SK-N-SH treated with all-trans-retinoic acid at 6 μM for 48 hours (cell line): ENCODE measurements around the gene RER1.

Source experiments
- ESRRG ChIP-seq: fragments of 250-450 bp; sonication (Bioruptor Pico); IDR thresholded peaks from 2 replicates; pipeline ENCODE4 v1.6.1; 2021; ENCODE audit warnings: mild to moderate bottlenecking
- OSR1 ChIP-seq: fragments of 250-450 bp; sonication (Bioruptor Pico); IDR thresholded peaks from 2 replicates; pipeline ENCODE4 v1.8.0; 2022; ENCODE audit warnings: moderate library complexity, mild to moderate bottlenecking, inconsistent platforms
- PPARA ChIP-seq: fragments of 250-450 bp; sonication (Bioruptor Pico); IDR thresholded peaks from 2 replicates; pipeline ENCODE4 v1.5.0; 2020; ENCODE audit warnings: mild to moderate bottlenecking, borderline replicate concordance
- RARB ChIP-seq: fragments of 250-450 bp; sonication (Bioruptor Pico); IDR thresholded peaks from 2 replicates; pipeline ENCODE4 v1.8.0; 2021; ENCODE audit warnings: mild to moderate bottlenecking, moderate library complexity
- TOX ChIP-seq: fragments of 250-450 bp; sonication (Bioruptor Pico); IDR thresholded peaks from 2 replicates; pipeline ENCODE4 v1.8.0; 2021; ENCODE audit warnings: mild to moderate bottlenecking, moderate library complexity, borderline replicate concordance
- ZFP3 ChIP-seq: fragments of 250-450 bp; sonication (Bioruptor Pico); IDR thresholded peaks from 2 replicates; pipeline ENCODE4 v1.5.0; 2020; ENCODE audit warnings: mild to moderate bottlenecking, moderate library complexity
- ZFP30 ChIP-seq: fragments of 450-650 bp; formaldehyde crosslinking; IDR thresholded peaks from 2 replicates; pipeline ENCODE4 v1.5.0; 2022; ENCODE audit warnings: mild to moderate bottlenecking, moderate library complexity
- TF ChIP-seq, protein P1 (sequence below): fragments of 250-450 bp; sonication (Bioruptor Pico); IDR thresholded peaks from 2 replicates; pipeline ENCODE4 v1.5.1; 2021; ENCODE audit warnings: mild to moderate bottlenecking, moderate library complexity

DNA sequence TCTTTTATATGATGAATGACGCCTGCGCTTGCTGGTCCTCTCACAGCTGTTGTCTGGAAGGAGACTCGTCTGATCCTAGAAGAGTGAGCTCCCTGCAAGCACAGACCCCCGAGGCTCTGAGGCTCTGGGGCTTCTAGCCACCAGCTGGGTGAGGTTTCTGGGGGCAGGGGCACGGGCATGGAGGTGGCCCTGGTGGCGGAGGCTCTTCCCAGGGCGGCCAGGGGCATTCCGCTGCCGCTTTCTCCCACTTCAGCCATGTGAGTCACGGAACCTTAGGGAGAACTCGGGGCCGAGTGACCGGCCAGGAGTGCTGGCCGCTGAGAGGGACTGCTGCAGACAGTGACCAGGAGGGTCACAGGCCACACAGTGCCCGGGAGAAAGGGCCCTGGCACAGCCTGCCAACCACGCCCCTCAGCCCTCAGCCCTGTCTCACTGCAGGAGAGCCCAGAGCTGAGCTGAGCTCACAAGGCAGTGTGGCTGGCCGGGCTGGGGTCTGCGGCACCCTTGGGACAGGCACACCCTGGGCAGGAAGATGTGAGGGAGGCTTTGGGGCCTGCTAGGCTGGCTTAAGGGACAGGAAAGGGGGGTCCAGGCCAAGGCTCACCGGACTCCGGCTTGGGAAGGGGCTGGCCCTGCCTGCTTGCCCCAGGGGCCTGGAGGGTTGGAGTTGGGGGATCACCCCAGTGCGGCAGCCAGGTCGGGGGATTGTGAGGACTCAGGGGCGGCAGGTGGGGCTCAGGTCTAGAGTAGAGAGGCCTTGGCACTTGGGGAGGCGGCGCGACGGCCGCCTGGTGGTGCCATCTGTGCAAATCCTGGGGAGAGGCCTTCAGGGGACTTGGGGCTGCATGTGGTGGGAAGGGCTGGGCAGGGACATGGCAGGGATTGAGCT, 36.0 kb upstream of the RER1 start:
- TF ChIP-seq ZFP30 (CRISPR knock-in tag) (no peak), ZFP3 (CRISPR knock-in tag) (no peak), TOX (CRISPR knock-in tag) (no peak), RARB (CRISPR knock-in tag) (no peak), OSR1 (CRISPR knock-in tag) (no peak), ESRRG (CRISPR knock-in tag) (no peak), PPARA (CRISPR knock-in tag) (no peak)
- TF ChIP-seq, protein P1, sequence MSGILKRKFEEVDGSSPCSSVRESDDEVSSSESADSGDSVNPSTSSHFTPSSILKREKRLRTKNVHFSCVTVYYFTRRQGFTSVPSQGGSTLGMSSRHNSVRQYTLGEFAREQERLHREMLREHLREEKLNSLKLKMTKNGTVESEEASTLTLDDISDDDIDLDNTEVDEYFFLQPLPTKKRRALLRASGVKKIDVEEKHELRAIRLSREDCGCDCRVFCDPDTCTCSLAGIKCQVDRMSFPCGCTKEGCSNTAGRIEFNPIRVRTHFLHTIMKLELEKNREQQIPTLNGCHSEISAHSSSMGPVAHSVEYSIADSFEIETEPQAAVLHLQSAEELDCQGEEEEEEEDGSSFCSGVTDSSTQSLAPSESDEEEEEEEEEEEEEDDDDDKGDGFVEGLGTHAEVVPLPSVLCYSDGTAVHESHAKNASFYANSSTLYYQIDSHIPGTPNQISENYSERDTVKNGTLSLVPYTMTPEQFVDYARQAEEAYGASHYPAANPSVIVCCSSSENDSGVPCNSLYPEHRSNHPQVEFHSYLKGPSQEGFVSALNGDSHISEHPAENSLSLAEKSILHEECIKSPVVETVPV: no peak
